ENCODE results near the gene NOL9. TPM values are rescaled to one million over a fixed set of nuclear protein-coding genes. Genes with fewer than 3 reads are reported as not detected.

NOL9 gene
- total and polyA plus RNA-seq, 9 of the 15 experiments (the other 6 are each of a cell fraction or from before 2014, with no cell fraction given), result 5.6 to 76.5 (median 47.3) TPM

DNA sequence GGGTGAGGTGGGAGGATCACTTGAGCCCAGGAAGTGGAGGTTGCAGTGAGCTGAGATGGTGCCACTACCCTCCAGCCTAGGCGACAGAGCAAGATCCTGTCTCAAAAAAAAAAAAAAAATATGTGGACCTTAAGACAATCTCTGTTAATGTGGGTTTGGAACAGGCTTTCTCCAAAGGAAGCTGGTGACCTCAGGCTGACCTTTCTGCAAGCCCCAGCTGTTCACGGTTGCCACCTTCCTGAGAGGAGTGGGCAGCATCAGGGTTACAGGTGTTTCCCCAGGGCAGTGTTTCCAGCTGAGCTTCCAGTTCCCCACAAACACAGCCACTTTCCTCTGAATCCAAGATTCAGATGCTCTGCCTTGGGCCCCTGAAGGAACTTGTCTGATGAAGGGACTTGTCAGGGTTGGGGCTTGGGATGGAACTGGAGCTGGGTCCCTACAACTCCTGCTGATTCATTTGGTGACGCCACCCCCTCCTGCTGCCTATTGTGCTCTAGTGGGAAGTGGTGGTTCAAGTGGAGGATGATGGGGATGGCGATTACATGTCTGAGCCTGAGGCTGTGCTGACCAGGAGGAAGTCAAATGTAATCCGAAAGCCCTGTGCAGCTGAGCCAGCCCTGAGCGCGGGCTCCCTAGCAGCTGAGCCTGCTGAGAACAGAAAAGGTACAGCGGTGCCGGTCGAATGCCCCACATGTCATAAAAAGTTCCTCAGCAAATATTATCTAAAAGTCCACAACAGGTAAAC lies 27.4 kb upstream of the NOL9 start (continued):
- TF ChIP-seq, protein P1, sequence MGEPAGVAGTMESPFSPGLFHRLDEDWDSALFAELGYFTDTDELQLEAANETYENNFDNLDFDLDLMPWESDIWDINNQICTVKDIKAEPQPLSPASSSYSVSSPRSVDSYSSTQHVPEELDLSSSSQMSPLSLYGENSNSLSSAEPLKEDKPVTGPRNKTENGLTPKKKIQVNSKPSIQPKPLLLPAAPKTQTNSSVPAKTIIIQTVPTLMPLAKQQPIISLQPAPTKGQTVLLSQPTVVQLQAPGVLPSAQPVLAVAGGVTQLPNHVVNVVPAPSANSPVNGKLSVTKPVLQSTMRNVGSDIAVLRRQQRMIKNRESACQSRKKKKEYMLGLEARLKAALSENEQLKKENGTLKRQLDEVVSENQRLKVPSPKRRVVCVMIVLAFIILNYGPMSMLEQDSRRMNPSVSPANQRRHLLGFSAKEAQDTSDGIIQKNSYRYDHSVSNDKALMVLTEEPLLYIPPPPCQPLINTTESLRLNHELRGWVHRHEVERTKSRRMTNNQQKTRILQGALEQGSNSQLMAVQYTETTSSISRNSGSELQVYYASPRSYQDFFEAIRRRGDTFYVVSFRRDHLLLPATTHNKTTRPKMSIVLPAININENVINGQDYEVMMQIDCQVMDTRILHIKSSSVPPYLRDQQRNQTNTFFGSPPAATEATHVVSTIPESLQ (CRISPR knock-in tag; IDR thresholded peaks at IDR 0.05), result no peak
- TF ChIP-seq TCFL5 (CRISPR knock-in tag; conservative IDR thresholded peaks at IDR 0.05), result 0 out of 2 replicates have a peak, but pooled peaks have one; percentile 23
- no peak for TF ChIP-seq GATAD2A (IDR thresholded peaks at IDR 0.05)
- peak; percentile 52 to 53; a peak in 3 of 4 replicates for TF ChIP-seq NRF1 (conservative IDR thresholded peaks at IDR 0.05 in 1 of 2, IDR thresholded peaks at IDR 0.05 in 1 of 2)
- TF ChIP-seq NFE2 (IDR thresholded peaks at IDR 0.05; ENCODE audit: low read depth), result peak; percentile 84
- no peak for TF ChIP-seq ZNF77 (CRISPR knock-in tag; IDR thresholded peaks at IDR 0.05)
- peak; percentile 42; the same call in 1 of the 2 replicates for TF ChIP-seq GATA2 (CRISPR knock-in tag; IDR thresholded peaks at IDR 0.05)
